Measurements from ENCODE around the gene CLCN2. TPM values are rescaled to one million over a fixed set of nuclear protein-coding genes. Genes with fewer than 3 reads are reported as not detected.
"Not testable (repeated sequence)": the region's sequence is repeated elsewhere in the genome, so short reads cannot be mapped to it uniquely, and the experiment has no call there.

CLCN2 gene
- total RNA-seq, 1 donor from 2014 or later: 2.9 TPM

DNA sequence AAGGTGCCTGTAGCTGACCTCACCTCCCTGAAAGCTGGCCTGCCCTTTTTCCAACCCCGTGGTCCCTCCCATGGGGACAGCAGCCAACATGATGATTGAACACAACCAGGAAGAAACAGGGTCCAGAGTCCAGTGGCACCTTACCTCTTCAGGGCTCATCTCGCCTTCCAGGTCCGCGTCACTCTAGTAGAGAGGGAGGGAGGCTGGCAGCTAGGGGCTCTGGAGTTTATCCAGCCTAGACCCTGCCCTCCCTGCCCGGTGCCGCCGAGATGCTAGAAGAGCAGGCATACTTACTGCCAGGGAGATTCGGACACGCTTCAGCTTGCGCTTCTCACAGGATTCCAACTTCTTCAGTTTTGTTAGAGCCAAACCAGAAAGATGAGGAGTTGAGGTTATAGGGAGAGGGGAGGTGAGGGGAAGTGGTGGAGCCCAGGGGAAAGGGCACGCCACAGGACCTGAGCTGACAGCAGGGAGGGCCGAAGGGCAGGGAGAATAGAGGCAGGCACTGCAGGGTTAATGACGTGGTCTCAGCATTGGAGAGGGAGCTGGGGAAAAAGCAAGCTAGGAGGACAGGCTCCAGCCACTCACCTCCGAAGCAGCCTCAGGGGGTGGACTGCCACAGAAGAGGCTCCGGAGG lies 9.1 kb downstream of the CLCN2 start:
- ATAC-seq (no peak), DNase-seq (ENCODE audit: missing footprints) (peak; percentile 55)
- intact Hi-C loops (cut with DNase I): no loop called here

DNA sequence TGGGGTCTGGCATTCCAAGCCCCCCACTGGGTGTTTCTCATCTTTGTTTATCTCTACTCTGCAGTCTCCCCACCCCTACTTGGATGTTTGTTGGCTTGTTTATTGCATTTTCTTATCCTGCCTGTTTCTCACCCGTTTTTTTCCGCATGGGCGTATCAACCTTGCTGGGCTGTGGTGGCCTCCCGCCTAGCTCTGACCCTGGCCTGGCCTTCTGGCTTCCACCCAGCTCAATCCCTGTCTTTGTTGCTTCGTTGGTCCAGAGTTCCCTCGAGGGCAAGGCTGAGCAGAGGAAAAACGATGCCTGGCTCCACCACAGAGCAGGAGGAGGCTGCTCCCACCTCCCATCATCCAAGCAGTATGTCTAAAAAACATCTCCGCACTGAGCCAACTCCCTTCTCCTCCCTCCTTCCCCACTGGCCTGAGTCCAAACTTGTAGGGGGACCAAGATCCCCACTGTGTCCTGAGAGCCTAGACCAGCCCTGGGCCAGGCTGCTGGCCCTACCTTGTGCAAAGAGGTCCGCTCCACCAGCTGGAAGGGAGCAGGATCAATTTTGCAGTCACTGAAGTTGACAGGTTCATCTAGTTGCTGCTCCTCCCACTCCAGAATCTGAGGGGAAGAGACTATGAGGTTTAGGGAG lies 9.8 kb downstream of the CLCN2 start:
- ATAC-seq: no peak

DNA sequence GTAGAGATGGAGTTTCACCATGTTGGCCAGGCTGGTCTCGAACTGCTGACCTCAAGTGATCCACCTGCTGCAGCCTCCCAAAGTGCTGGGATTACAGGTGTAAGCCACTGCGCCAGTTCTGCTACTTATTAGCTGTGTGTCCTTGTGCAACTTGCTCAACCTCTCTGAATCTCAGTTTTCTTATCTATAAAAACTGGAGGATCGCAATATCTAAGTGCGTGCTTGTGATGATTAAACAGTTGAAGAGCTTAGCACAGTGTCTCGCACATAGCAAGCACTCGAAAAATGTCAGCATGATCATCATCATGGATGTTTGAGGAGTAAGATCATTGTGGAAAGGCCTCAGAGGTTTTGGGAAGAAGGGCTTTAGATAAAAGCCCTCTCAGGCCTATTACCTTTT lies 10.8 kb downstream of the CLCN2 start:
- intact Hi-C loops (cut with DNase I): no loop called here
- ATAC-seq (no peak), DNase-seq (ENCODE audit: missing footprints) (no peak)

More for the DNA sequence above, 9.8 kb downstream of the CLCN2 start:
- intact Hi-C loops (cut with DNase I): no loop called here
- peak; percentile 62 for DNase-seq (ENCODE audit: missing footprints)

DNA sequence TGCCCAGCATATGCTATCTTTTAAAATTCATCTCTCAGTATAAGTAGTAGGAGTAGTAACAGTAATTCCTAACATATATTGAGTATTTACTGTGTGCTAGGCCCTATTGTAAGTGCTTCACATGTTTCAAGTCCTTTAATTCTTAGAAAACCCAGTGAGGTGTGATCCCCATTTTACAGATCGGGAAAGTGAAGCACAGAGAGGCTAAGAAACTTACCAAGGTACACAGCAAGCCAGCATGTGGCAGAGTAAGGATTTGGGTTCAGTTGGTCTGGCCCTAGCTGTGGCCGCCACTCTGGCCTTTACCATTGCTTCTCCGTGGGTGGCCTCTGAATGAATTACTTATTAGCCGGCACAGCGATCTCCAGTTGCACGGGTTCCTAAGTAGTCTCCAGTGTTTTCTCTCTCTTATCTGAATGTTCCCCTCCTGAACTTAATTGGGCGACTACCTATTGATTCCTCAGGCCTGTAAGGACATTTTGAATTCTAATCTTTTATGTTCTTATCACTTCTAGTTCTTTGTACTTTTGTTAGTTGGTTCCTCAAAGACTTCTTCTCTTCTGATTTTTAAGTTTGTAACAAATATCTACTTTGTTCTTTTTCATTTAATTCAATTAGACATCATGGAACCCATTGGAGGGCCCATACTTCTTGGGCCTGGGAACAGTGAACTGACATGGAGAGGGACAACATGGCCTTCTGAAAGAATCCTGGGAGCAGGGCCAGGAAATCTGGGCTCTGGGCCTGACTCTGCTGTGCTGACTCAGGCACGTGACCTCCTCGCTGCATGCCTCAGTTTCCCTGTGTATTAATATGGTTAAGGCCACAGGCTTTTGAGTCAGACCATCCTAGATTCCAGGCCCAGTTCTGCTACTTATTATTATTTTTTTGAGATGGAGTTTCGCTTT lies 11.6 kb downstream of the CLCN2 start:
- DNase-seq (ENCODE audit: missing footprints) (no peak), ATAC-seq (no peak)
- intact Hi-C loops (cut with DNase I): no loop called here

DNA sequence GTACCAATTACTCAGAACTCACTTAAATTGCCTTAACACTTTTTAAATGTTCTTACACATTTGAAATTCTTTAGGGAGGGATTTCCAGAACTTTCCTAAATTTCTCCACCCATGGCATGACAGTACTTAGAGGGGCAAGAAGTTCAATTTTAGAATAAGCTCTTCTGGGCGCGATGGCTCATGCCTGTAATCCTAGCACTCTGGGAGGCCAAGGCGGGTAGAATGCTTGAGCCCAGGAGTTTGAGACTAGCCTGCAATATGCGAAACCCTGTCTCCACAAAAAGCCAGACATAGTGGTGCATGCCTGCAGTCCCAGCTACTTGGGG lies 13.4 kb downstream of the CLCN2 start:
- ATAC-seq: no peak
- DNase-seq (ENCODE audit: missing footprints): peak; percentile 23
- intact Hi-C loops (cut with DNase I): no loop called here

DNA sequence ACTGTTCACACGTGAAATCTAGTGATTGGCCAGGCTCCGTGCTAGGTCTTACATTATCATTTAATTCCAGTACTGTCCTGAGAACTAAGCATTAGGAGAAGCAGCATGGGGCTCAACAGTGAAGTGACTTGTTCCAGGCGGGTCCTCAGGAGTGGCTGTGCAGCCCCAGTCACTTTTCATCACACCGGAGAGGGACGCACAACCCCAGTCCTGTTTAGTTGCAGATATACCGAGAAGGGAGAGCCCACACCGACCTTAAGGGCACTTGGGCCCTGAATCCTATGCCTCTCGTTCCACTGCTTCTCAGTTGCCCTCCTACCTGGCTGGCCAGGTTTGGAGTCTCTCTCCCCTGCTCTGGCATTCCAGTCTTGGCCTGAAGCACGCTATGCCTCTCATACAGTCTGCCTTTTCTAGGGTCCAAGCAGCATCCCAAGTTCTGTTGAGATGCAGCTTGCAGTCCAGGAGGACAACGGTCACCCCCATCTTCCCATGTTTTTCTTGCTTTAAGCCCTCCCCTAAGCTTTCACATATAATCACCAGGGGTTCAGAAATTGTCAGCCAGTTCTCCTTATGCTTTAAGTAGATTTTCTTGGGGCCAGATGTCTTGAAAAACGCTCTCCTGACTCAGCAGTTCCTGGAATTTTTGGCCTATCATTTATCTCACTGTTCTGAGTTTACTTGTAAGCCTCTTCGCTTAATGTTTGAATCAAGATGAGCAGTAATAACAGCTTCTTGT lies 13.9 kb downstream of the CLCN2 start:
- peak; percentile 17 for DNase-seq (ENCODE audit: missing footprints)
- ATAC-seq: no peak
- intact Hi-C loops (cut with DNase I): no loop called here

DNA sequence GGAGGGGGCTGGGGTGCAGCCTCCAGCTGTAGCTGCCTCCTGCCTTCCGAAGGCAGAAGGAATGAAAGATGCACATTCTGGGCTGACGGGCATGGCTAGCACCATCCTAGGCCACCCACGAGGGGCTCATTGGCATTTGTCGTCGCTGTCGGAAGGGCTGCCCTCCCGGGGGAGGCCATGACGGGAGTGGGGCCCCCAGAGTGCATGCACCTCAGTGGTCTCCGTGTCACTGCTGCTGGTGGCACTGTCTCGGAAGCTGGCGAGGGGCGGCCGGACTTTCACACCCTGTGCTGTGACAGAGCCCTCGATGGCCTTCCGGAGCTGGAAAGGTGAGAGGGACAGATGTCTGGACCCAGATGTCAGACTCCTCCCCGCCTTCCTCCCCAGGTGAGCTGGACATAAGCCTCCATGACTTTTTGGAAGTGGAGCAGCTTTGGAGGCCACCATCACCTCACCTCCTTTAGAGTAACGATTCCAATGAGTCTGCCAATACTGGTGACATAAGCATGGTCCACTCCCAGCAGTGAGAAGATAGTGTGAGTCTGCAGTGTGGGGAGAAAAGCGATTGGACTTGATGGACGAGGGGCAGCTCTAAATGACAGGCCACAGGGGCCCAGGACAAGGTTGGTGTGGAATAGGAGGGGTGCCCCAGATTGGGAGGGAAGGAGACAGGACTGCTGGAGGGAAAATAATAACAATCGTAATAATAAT lies 14.8 kb downstream of the CLCN2 start:
- intact Hi-C loops (cut with DNase I): no loop called here
- peak; percentile 50 for DNase-seq (ENCODE audit: missing footprints)
- no peak for ATAC-seq

DNA sequence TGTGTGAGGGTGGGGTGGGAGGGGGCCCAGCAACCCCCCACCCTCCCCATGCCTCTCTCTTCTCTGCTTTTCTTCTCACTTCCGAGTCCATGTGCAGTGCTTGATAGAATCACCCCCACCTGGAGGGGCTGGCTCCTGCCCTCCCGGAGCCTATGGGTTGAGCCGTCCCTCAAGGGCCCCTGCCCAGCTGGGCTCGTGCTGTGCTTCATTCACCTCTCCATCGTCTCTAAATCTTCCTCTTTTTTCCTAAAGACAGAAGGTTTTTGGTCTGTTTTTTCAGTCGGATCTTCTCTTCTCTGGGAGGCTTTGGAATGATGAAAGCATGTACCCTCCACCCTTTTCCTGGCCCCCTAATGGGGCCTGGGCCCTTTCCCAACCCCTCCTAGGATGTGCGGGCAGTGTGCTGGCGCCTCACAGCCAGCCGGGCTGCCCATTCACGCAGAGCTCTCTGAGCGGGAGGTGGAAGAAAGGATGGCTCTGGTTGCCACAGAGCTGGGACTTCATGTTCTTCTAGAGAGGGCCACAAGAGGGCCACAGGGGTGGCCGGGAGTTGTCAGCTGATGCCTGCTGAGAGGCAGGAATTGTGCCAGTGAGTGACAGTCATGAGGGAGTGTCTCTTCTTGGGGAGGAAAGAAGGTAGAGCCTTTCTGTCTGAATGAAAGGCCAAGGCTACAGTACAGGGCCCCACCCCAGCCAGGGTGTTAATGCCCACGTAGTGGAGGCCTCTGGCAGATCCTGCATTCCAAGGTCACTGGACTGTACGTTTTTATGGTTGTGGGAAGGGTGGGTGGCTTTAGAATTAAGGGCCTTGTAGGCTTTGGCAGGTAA lies 15.9 kb downstream of the CLCN2 start:
- peak; percentile 75 for DNase-seq (ENCODE audit: missing footprints)
- intact Hi-C loops (cut with DNase I): no loop called here
- peak; percentile 85 for ATAC-seq

DNA sequence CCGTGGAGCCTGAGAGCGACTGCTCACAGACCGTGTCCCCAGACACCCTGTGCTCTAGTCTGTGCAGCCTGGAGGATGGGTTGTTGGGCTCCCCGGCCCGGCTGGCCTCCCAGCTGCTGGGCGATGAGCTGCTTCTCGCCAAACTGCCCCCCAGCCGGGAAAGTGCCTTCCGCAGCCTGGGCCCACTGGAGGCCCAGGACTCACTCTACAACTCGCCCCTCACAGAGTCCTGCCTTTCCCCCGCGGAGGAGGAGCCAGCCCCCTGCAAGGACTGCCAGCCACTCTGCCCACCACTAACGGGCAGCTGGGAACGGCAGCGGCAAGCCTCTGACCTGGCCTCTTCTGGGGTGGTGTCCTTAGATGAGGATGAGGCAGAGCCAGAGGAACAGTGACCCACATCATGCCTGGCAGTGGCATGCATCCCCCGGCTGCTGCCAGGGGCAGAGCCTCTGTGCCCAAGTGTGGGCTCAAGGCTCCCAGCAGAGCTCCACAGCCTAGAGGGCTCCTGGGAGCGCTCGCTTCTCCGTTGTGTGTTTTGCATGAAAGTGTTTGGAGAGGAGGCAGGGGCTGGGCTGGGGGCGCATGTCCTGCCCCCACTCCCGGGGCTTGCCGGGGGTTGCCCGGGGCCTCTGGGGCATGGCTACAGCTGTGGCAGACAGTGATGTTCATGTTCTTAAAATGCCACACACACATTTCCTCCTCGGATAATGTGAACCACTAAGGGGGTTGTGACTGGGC lies 16.7 kb downstream of the CLCN2 start:
- intact Hi-C loops (cut with DNase I): no loop called here
- ATAC-seq (no peak), DNase-seq (ENCODE audit: missing footprints) (peak; percentile 39)

DNA sequence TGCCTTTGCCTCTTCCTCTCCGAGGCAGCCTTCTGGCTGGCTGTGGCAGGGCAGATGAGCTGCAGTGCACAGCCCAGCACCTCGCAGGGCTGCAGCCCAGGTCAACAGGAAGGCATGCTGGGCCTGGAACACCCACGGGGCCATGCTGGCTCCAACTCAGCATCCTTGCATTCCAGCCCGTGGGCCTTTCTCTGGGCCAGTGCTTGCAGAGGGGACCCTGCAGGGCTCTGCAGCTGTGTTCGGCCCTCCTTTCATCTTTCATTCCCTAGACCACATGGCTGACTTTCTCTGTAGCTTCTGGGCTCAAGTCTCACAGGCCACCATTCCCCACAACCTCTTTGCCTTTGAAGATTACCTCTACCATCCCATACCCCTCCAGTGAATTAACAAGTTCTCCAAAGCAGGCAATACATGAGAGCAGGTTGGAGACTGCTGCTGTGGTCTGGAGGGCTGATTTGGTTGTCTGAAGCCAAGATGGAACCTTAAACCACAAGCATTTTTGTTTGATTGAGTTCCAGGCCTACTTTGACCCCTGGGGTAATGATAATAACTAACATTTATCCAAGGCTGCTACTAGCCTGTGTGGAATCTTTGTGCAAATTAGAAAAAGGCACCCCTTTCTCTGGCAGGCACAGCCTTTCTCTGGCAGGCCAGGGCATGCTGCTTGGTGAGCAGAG lies 18.1 kb downstream of the CLCN2 start:
- intact Hi-C loops (cut with DNase I): no loop called here
- ATAC-seq: no peak
- peak; percentile 11 for DNase-seq (ENCODE audit: missing footprints)

DNA sequence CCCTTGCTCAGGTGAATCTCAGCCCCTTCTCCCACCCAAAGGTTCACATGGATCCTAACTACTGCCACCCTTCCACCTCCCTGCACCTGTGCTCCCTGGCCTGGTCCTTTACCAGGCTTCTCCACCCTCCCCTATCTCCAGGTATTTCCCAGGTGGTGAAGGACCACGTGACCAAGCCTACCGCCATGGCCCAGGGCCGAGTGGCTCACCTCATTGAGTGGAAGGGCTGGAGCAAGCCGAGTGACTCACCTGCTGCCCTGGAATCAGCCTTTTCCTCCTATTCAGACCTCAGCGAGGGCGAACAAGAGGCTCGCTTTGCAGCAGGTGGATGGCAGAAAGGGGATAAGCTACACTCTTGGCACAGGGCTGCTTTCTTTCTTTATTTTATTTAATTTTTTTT lies 19.5 kb downstream of the CLCN2 start:
- DNase-seq (ENCODE audit: missing footprints): peak; percentile 35
- intact Hi-C loops (cut with DNase I): no loop called here

DNA sequence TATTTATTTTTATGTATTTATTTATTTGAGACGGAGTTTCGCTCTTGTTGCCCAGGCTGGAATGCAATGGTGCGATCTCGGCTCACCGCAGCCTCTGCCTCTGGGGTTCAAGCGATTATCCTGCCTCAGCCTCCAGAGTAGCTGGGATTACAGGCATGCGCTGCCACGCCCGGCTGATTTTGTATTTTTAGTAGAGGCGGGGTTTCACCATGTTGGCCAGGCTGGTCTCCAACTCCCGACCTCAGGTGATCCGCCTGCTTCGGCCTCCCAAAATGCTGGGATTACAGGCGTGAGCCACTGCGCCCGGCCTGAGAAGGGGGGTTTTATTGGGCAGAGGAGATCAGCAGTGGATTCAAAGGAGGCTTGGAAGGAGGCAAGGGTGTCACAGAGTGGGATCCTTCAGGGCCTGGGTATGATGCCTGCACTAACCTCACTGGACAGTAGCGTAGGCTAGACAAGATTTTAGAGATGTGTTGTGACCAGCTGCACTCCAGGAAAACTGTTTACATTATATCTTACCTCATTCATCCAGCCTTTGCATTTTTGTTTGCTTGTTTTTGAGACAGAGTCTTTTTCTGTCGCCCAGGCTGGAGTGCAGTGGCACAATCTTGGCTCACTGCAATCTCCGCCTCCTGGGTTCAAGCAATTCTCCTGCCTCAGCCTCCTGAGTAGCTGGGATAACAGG lies 21.8 kb downstream of the CLCN2 start:
- ATAC-seq: not testable (repeated sequence)
- peak; percentile 62 for DNase-seq (ENCODE audit: missing footprints)
- intact Hi-C loops (cut with DNase I): loop anchor here (10.0 kb wide), 1 partner anchor 325 kb away; the partner anchor contains the start of gene ABCC5

More for the DNA sequence above, 19.5 kb downstream of the CLCN2 start:
- no peak for ATAC-seq

DNA sequence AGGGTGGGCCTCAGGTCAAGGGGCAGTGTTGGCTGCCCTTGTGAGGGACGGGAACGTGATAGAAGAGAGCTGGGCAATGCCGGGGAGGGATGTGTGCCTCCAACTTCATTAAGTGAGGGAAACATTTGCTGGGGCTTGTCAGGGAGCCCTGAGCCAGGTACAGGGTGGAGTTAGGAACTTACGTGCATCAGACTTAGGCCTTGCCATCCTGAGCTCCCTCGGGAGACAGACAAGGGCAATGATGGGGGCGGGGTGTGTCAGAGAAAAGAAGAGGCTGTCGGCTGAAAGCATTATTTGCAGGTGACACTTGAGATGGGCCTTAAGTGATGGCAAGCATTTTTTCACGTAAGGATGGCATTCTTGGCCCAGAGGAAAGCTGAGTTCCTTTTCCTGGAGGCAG lies 22.4 kb downstream of the CLCN2 start:
- ATAC-seq: no peak
- DNase-seq (ENCODE audit: missing footprints): no peak
- intact Hi-C loops (cut with DNase I): loop anchor here (10.0 kb wide), 1 partner anchor 324 kb away; the partner anchor contains the start of gene ABCC5

DNA sequence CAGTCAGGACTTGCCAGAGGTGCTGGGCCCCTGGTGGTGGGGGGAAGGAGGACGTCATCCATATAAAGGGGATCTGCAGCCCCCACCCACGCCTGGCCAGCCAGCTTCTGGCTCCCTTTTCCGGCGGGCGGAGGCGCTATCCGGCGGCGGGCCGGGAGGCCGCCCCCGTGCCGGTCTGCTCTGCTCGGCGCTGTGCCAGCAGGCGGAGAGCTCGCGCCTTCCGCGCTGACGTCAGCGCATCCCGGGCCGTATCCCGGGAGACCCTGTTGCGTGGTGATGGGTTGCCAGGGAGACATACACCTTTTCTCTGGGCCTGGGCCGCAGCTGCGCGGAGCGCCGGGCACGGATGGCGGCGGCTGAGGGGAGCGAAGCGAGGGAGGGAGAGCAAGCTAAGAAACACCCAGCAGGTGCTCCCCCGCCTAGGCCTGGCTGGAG lies 22.9 kb downstream of the CLCN2 start:
- ATAC-seq (peak; percentile 41), DNase-seq (ENCODE audit: missing footprints) (peak; percentile 87)
- intact Hi-C loops (cut with DNase I): loop anchor here (10.0 kb wide), 1 partner anchor 324 kb away; the partner anchor contains the start of gene ABCC5

DNA sequence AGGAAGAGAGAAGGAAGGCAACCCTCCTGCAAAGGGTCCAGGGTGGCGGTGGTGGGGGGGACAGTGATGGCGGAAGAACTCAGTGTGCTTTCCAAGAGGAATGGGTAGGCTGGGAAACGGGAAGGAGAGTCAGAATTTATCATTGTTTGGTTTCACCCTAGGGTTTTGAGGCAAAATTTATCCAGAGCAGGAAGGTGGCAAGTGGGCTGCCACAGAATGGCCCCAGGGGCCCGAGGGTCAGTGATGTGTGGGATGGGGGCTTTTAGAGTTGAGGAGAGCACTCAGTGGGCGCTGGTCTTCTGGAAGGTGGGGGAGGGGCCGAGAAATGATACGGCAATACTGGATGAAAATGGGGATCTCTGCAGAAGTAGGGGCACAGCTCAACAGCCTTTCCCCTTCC lies 23.4 kb downstream of the CLCN2 start:
- DNase-seq (ENCODE audit: missing footprints) (peak; percentile 55), ATAC-seq (no peak)
- intact Hi-C loops (cut with DNase I): loop anchor here (10.0 kb wide), 1 partner anchor 323 kb away; the partner anchor contains the start of gene ABCC5

DNA sequence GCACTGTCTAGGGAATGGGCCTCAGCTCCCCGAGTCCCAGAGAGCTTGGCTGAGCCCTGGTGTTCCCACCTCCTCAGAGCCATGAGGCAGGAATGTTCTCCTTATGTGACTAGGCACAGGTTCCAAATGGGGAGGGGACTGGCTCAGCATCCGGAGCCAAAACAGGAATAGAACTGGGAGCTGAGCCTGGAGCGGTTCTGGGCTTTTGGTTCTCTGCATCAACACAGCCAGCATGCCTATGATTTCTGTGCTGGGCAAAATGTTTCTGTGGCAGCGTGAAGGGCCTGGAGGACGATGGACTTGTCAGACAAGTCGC lies 24.0 kb downstream of the CLCN2 start, which contains the start of gene FAM131A:
Gene FAM131A, plus strand, starts transcription at position 202 of the 316 bp plus-strand sequence. Its CDS starts 31 bp downstream, at position 233.
- DNase-seq (ENCODE audit: missing footprints) (peak; percentile 69), ATAC-seq (peak; percentile 61)
- intact Hi-C loops (cut with DNase I): loop anchor here (10.0 kb wide), 1 partner anchor 323 kb away; the partner anchor contains the start of gene ABCC5
